ENCODE results near the gene CD82.
"Not testable (repeated sequence)": the region's sequence is repeated elsewhere in the genome, so short reads cannot be mapped to it uniquely, and the experiment has no call there.

CD82 gene

GRCh38 chr11:44643217-44643616, 77.8 kb downstream of the CD82 start:
- no peak for DNase-seq

DNA sequence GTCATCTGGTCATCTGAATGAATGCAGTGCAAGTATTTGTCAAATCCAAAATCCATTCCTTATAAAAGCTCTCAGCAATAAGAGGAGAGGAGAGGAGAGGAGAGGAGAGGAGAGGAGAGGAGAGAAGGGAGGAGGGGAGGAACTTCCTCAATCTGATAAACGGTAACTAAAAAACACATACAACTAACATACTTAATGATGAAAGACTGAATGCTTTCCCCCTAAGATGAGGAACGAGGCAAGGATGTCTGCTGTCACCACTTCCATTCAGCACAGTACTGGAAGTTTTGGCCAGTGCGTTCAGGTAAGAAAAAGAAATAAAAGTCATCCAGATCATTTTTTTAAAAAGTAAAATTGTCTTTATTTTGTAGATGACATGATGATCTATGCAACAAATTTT, 80.4 kb downstream of the CD82 start:
- no peak for DNase-seq

- not testable (repeated sequence) for DNase-seq
Measured at GRCh38 chr11:44647255-44647955, 81.9 kb downstream of the CD82 start.

GRCh38 chr11:44648109-44648508, 82.6 kb downstream of the CD82 start:
- no peak for DNase-seq

DNA sequence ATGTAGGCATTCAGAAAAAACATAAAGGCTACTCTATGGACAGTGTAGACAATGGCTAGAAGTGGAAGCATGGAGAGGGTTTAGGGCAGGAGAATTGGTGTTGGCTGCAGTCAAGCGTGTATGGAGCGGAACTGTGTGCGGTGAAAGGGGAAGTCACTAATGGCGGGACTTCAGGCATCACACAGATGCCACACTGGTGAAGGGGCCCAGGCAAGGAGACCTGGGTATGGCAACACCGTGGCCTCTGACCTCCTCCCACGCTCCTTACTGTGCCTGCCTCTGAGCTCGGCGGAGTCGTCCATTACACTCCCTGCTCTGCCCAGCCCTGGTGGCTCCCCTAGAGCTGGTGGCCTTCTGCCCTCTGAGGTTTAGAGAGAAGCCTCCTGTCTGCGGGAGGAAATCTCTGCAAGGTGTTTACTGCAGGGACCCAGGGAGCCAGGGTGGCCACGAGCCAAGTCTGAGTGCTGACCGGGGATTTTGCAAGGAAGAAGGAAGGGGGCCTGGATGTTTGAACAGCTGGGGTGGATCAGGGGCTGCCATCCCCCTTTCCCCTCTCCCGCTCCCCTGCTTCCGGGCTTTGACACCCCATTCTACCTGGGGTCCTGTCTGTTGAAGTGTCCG, 86.2 kb downstream of the CD82 start:
- no peak for DNase-seq

DNA sequence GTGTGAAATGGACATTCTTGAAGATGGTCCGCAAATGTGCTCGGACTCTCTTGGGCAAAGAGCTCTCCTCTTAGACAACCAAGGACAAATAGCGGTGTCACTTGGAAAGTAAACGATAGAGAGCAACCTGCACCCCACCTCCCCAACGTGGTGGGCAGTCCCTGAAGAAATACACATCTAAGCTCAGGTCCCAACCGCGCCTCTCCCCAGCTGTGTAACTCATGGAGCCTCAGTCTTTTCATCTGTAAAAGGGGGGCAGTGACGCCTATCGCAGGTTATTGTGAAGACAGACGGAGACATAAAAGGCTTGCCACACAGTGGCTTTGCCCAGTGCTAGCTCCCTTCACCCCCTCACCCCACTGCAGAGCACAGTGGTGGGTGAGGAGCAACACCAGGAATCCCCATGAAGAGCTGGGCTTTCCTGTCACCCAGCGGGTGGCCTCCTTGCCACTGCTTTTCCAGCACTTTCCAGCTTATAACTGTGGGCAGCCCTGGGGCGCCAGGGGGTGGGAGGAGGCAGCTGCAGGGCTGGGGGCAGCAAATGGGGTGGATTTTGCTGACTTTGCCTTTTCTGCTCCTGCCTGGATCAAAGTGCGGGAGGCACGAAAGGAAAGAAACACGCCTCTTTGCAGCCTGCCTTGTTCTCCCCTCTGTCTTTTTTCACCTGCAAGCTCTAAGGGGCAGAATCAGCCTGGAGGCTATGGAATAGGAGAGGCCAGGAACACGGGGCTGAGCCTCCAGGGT, 87.6 kb downstream of the CD82 start:
- no peak for DNase-seq

DNA sequence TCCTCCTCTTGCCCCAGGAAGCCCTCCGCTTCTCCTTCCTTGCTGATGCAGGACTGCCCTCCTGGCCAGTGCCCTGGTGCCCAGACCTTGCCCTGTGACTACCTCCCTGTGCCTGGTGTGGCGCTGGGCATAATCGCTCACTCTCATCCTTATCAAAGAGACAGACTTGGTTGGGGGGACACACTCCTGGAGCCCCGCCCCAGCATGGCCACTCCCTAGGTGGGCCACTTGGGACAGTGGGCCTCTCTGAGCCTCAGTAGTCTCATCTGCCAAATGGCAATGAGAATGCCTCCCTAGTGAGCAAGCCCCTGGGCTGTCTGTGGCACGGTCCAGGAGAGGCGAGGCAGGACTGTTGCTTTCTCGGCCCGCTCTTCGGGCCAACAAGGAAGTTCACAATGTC, 88.6 kb downstream of the CD82 start:
- no peak for DNase-seq

GRCh38 chr11:44654596-44654995, 89.1 kb downstream of the CD82 start:
- DNase-seq, result no peak

- DNase-seq, result no peak
Measured at GRCh38 chr11:44657836-44658505, 92.5 kb downstream of the CD82 start.

DNA sequence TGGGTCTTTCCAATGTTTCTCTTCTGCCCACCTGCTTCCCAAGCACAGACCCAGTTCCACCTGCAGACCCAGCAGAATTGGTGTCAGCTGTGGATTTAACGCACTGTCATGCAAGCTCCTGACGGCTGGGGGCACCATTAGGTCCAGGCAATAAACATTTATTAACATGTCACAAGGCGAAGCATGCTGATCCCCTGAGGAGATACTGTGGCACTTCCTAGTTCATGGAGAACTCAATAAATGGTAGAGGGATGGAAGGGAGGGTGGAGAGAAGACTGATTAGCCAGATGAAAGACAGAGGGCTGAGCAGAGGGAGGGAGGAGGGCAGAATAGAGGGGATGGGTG, 93.0 kb downstream of the CD82 start:
- peak; percentile 30 for DNase-seq

GRCh38 chr11:44659641-44660040, 94.2 kb downstream of the CD82 start:
- no peak for DNase-seq

GRCh38 chr11:44660535-44660934, 95.1 kb downstream of the CD82 start:
- not testable (repeated sequence) for DNase-seq

GRCh38 chr11:44661311-44661717, 95.9 kb downstream of the CD82 start:
- DNase-seq, result no peak

Data from central memory CD4-positive, alpha-beta T cell (primary cell).